ENCODE measurements around the gene IGHMBP2.
"Not testable (repeated sequence)": the region's sequence is repeated elsewhere in the genome, so short reads cannot be mapped to it uniquely, and the experiment has no call there.

The IGHMBP2 gene

GRCh38 chr11:68903288-68904247, at the start of gene IGHMBP2, which contains the start of gene MRPL21:
Gene IGHMBP2 (plus strand): TSS chr11:68903891. CDS start chr11:68903953, 62 bp downstream.
Gene MRPL21 (minus strand): TSS chr11:68903832. CDS start chr11:68903810, 22 bp downstream.
- in situ Hi-C loops (cut with MboI; ENCODE audit: low sequenced_read_pairs), result no loop called here

DNA sequence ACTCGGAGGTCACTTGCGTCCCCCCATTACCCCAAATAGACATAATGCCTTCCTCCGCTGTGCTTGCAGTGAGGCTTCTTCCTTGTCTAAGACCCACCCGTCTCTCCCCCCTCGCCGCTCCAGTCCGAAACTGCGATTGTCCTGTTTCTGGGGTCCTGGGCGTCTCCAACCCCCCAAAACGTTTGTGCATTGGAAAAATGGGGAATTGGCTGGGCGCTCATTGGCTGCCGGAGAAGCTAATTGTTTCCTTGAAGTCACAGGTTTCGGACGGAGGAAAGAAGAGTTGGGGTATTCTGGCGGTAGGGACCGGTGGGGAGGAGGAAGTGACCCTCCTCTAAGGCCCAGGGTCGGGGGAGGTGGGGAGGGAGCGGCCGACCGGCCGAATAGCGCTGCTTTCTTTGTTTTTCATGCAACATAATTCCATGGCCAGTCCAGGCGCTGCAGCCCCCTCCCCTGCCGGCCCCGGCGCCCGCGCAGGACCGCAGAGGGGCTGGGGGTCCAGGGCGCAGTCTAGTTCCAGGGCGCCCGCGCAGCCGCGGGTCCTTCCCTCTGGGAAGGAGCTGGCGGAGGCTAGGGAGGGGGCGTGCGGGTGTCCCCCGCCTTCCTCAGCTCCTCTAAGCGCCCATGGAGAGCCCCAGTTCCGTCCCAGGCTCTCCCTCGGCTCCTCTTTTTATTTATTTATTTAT, 49.3 kb upstream of the IGHMBP2 start:
- in situ Hi-C loops (cut with MboI; ENCODE audit: low sequenced_read_pairs), result no loop called here

- in situ Hi-C loops (cut with MboI; ENCODE audit: low sequenced_read_pairs), result no loop called here
Measured at GRCh38 chr11:68855205-68855981, 48.3 kb upstream of the IGHMBP2 start.

GRCh38 chr11:68856425-68857030, 47.2 kb upstream of the IGHMBP2 start:
- in situ Hi-C loops (cut with MboI; ENCODE audit: low sequenced_read_pairs), result not testable (repeated sequence)

DNA sequence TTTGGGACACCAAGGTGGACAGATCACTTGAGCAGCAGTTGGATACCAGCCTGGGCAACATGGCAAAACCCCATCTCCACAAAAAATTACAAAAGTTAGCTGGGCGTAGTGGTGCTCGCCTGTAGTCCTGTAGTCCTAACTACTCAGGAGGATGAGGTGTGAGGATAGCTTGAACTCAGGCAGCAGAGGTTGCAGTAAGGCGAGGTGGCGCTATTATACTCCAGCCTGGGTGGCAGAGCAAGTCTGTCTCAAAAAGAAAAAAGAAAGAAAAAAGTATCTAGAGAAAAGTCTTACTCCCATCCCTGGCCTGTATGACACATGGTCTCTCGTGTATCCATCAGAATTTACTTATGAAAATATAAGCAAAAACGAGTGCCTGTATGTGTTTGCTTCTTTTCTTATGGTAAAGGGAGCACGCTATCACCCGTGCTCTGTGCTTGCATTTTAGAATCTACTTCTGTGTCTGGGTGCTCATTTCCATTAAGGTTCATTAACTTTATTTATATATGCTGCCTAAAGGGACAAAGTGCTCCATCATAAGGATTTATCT, 46.6 kb upstream of the IGHMBP2 start:
- in situ Hi-C loops (cut with MboI; ENCODE audit: low sequenced_read_pairs), result no loop called here

DNA sequence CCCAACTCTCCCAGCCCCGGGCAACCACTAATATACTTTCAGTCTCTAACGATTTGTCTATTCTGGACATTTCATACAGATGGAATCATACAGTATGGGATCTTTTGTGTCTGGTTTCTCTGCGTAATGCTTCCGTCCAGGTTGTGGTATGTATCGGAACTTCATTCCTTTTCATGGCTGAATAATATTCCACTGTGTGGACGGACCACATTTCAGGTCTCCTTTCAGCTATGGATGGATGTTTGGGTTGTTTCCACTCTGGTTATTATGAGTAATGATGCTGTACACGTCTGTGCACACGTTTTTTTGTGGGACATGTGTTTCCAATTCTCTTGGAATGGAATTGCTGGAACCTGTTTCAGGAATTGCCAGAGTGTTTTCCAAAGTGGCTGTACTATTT, 44.6 kb upstream of the IGHMBP2 start:
- in situ Hi-C loops (cut with MboI; ENCODE audit: low sequenced_read_pairs), result no loop called here

DNA sequence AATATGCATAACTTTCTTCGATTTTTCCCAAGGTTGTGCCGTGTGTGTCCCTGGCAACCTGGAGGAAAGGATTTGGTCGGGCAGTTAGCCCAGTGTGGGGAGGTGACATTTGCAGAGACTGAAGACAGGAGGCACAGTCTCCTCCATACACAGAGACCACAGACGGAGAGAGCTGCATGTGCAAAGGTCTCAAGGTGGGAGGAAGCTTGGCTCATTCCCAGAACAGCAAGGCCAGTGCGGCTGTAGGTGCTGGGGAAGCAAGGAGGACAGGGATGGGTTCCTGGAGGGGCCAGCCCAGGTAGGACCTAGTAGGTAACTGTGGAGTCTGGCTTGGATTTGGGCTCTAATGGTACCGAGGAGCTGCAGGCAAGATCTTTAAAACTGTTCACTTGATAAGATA, 41.3 kb upstream of the IGHMBP2 start:
- in situ Hi-C loops (cut with MboI; ENCODE audit: low sequenced_read_pairs), result no loop called here

DNA sequence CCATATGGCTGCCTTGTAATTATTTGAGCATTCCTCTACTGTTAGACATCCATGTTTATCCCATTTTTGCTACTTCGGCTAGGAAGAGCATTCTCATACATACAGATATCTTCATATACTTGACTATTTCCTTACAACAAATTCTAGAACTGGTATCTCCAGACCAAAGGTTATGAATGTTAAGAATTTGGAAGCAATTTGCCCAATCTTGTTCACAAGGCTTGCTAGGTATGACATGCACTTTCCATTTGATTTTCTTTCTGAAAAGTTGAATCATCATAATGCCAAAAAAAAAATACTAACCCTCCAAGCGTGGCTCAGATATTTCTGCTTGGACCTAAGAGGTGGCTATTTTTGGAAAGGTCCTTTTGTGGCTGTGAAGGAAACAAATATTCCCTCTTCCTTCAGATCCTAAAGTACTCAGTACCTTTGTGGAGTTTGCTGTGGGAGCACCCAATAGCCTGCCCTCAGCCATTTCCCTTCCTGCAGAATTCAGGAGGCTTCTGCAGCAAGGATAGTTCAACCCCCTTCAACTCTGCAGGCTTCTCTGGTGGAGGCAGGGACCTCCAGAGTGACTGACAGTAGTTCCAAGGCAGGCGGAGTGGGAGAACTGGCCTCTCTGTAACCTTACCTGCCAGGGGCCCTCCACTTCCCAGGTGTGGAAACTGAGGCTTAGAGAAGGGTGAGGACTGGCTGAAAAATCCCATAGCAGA, 40.0 kb upstream of the IGHMBP2 start:
- in situ Hi-C loops (cut with MboI; ENCODE audit: low sequenced_read_pairs), result no loop called here

GRCh38 chr11:68865241-68865640, 38.5 kb upstream of the IGHMBP2 start:
- in situ Hi-C loops (cut with MboI; ENCODE audit: low sequenced_read_pairs), result no loop called here

GRCh38 chr11:68867066-68867465, 36.6 kb upstream of the IGHMBP2 start:
- in situ Hi-C loops (cut with MboI; ENCODE audit: low sequenced_read_pairs), result no loop called here

- in situ Hi-C loops (cut with MboI; ENCODE audit: low sequenced_read_pairs), result no loop called here
Measured at GRCh38 chr11:68868221-68868835, 35.4 kb upstream of the IGHMBP2 start.

GRCh38 chr11:68870470-68870869, 33.2 kb upstream of the IGHMBP2 start:
- in situ Hi-C loops (cut with MboI; ENCODE audit: low sequenced_read_pairs), result no loop called here

- in situ Hi-C loops (cut with MboI; ENCODE audit: low sequenced_read_pairs), result no loop called here
Measured at GRCh38 chr11:68872216-68873003, 31.3 kb upstream of the IGHMBP2 start.

DNA sequence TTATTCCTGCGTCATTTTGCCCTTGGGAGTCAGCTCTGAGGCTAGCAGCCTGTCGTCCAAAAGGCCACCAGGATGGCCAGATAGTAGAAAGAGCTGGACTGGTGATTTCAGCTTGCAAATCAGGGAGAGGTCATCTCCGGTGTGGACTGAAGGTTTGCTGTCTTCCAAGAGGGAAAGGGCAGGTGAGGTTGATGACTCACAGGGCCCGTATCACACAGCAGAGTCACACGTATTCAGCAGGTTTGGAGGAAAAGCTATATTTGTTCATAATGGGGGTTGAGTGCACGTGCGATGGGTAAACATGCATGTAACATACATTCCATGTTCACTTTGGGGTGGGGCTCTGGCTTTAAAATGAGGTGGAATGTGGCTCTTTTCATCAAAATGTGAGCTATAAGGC, 25.7 kb upstream of the IGHMBP2 start:
- in situ Hi-C loops (cut with MboI; ENCODE audit: low sequenced_read_pairs), result no loop called here

- in situ Hi-C loops (cut with MboI; ENCODE audit: low sequenced_read_pairs), result no loop called here
Measured at GRCh38 chr11:68880851-68881250, 22.8 kb upstream of the IGHMBP2 start.

DNA sequence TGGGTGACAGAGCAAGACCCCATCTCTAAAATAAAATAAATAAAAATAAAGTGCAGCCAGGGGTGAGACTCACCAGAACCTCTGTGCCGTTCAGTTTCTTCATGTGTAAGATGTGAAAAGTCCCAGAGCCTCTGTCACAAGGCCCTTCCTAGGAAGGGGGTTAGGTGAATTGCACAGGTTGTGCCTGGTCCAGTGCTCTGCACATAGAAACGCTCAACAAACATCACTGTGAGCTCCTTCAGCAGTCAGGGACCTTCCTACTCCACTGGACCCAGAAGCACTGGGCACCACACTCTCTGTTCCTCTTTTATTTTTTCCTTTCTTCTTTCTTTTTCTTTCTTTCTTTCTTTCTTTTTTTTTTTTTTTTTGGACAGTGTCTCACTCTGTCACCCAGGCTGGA, 22.4 kb upstream of the IGHMBP2 start:
- in situ Hi-C loops (cut with MboI; ENCODE audit: low sequenced_read_pairs), result no loop called here

- in situ Hi-C loops (cut with MboI; ENCODE audit: low sequenced_read_pairs), result no loop called here
Measured at GRCh38 chr11:68882391-68882790, 21.3 kb upstream of the IGHMBP2 start.

DNA sequence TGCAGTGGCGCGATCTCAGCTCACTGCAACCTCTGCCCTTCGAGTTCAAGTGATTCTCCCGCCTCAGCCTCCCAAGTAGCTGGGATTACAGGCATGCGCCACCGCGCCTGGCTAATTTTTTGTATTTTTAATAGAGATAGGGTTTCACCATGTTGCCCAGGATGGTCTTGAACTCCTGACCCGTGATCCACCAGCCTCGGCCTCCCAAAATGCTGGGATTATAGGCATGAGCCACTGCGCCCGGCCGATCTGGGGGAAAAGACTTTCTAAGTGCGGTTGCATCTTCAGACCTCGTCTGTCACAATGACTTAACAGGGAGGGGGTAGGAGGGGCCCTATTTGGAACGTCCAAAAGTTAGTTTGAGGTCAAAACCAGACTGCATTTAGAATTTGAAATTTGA, 18.9 kb upstream of the IGHMBP2 start:
- in situ Hi-C loops (cut with MboI; ENCODE audit: low sequenced_read_pairs), result not testable (repeated sequence)
